CD4-positive, alpha-beta T cell (primary cell): Measurements from ENCODE around the gene FOXN4. TPM values are rescaled to one million over a fixed set of nuclear protein-coding genes. Genes with fewer than 3 reads are reported as not detected.

Source experiments
- ATAC-seq: fragments of 200-7000 bp; cut with Tn5 transposase; one replicate; pipeline ENCODE4 v1.10.0; 2022; ENCODE audit warnings: mild to moderate bottlenecking; ENCODE audit not compliant: poor library complexity
- CTCF ChIA-PET: fragments of 350-600 bp; sonication (Branson Sonifier 250); formaldehyde crosslinking; loops from one replicate; lab custom pipeline; 2021; ENCODE audit warnings: antibody characterized with exemption, inconsistent platforms; lab: Charles Lee
- POLR2A ChIA-PET: fragments of 350-600 bp; sonication (Branson Sonifier 250); formaldehyde crosslinking; loops from one replicate; lab custom pipeline; 2021; ENCODE audit warnings: antibody characterized with exemption, inconsistent platforms; lab: Charles Lee
- DNase-seq, 14 experiments: peaks; one replicate each; pipeline ENCODE4 v3.0.0-alpha.2; 2013 to 2020; ENCODE audit warnings: mixed read lengths in 2 of 14
- H3K27ac ChIP-seq, 2 donors: one replicate each; pipeline versions ENCODE4 v1.5.1 to v1.7.0; 2013; ENCODE audit warnings: low read length in 2 of 2, low read depth in 1 of 2, mild to moderate bottlenecking in 1 of 2
- H3K27me3 ChIP-seq, 2 experiments: 1 replicate in 1 of 2; 2 replicates in 1 of 2; pipeline versions ENCODE4 v1.6.1 to v1.7.0; 2013; ENCODE audit warnings: low read length in 2 of 2, control low read depth in 1 of 2, mild to moderate bottlenecking in 1 of 2, moderate library complexity in 1 of 2; ENCODE audit not compliant: insufficient read depth in 2 of 2, control insufficient read depth in 1 of 2
- H3K36me3 ChIP-seq: one replicate; pipeline ENCODE4 v1.6.1; 2013; ENCODE audit warnings: low read length, control low read depth; ENCODE audit not compliant: insufficient read depth
- H3K4me1 ChIP-seq: one replicate; pipeline ENCODE4 v1.6.1; 2013; ENCODE audit warnings: low read length, control low read depth; ENCODE audit not compliant: insufficient read depth
- H3K4me3 ChIP-seq: one replicate; pipeline ENCODE4 v1.5.1; 2013; ENCODE audit warnings: mild to moderate bottlenecking, low read length, moderate library complexity
- H3K9me3 ChIP-seq, 2 experiments: 1 replicate in 1 of 2; 2 replicates in 1 of 2; pipeline versions ENCODE4 v1.6.1 to v1.7.0; 2013; ENCODE audit warnings: low read length in 2 of 2, mild to moderate bottlenecking in 2 of 2, control low read depth in 1 of 2, moderate library complexity in 1 of 2; ENCODE audit not compliant: control insufficient read depth in 1 of 2, insufficient read depth in 1 of 2
- H3K27ac Mint-ChIP-seq: one replicate; pipeline ENCODE4 v1.8.0; 2020; ENCODE audit warnings: mixed read lengths
- H3K27me3 Mint-ChIP-seq: one replicate; pipeline ENCODE4 v1.8.0; 2021; ENCODE audit warnings: mixed read lengths
- H3K36me3 Mint-ChIP-seq: one replicate; pipeline ENCODE4 v1.8.0; 2021; ENCODE audit warnings: low read depth, mixed read lengths
- H3K4me1 Mint-ChIP-seq: one replicate; pipeline ENCODE4 v1.8.0; 2021; ENCODE audit warnings: low read depth, mixed read lengths
- H3K4me3 Mint-ChIP-seq: one replicate; pipeline ENCODE4 v1.8.0; 2020; ENCODE audit warnings: mild to moderate bottlenecking, mixed read lengths
- H3K9me3 Mint-ChIP-seq: one replicate; pipeline ENCODE4 v1.8.0; 2020; ENCODE audit warnings: mixed read lengths
- intact Hi-C, 2 experiments: fragments of 100-400 bp; cut with DNase I in 1 of 2; cut with micrococcal nuclease in 1 of 2; formaldehyde crosslinking; loops; one replicate each; pipeline versions ENCODE4 v1.15.1 to v1.9.0; 2023 to 2025; cut with DNase I, micrococcal nuclease
- total RNA-seq, 174 experiments: library from RNA in 2 of 174; stranded (reverse) in 2 of 174; gene quantifications; one replicate each; pipeline ENCODE4 v1.2.3 and lab custom pipeline; 2021 to 2026
- TF ChIP-seq, protein P1 (sequence below): fragments of 200-600 bp; IDR thresholded peaks from one replicate; pipeline ENCODE4 v1.8.0; 2022; ENCODE audit warnings: antibody characterized with exemption, mild to moderate bottlenecking

The FOXN4 gene
- total RNA-seq, 2 experiments from 2014 or later: not detected

- no peak for ATAC-seq
- Mint-ChIP-seq H3K27ac (no peak overlapping the region), H3K36me3 (no peaks in the 10 kb centered on the region), H3K4me1 (no peaks in the 10 kb centered on the region), H3K27me3 (peaks cover 46% of the 10 kb centered on the region), H3K4me3 (no peak overlapping the region), H3K9me3 (no peaks in the 10 kb centered on the region)
- Histone ChIP-seq H3K27me3 (peaks cover 2 to 4% of the 10 kb centered on the region in 2 experiments), H3K4me1 (no peaks in the 10 kb centered on the region), H3K4me3 (no peak overlapping the region), H3K27ac (no peak overlapping the region), H3K9me3 (no peaks in the 10 kb centered on the region), H3K36me3 (no peaks in the 10 kb centered on the region)
- DNase-seq: no peak
- intact Hi-C loops: no loop called here
- CTCF ChIA-PET: no interaction called here
- TF ChIP-seq, protein P1, sequence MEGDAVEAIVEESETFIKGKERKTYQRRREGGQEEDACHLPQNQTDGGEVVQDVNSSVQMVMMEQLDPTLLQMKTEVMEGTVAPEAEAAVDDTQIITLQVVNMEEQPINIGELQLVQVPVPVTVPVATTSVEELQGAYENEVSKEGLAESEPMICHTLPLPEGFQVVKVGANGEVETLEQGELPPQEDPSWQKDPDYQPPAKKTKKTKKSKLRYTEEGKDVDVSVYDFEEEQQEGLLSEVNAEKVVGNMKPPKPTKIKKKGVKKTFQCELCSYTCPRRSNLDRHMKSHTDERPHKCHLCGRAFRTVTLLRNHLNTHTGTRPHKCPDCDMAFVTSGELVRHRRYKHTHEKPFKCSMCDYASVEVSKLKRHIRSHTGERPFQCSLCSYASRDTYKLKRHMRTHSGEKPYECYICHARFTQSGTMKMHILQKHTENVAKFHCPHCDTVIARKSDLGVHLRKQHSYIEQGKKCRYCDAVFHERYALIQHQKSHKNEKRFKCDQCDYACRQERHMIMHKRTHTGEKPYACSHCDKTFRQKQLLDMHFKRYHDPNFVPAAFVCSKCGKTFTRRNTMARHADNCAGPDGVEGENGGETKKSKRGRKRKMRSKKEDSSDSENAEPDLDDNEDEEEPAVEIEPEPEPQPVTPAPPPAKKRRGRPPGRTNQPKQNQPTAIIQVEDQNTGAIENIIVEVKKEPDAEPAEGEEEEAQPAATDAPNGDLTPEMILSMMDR: no peak
- POLR2A ChIA-PET: no interaction called here
Observed at GRCh38 chr12:109336593-109336992, 27.5 kb upstream of the FOXN4 start.

DNA sequence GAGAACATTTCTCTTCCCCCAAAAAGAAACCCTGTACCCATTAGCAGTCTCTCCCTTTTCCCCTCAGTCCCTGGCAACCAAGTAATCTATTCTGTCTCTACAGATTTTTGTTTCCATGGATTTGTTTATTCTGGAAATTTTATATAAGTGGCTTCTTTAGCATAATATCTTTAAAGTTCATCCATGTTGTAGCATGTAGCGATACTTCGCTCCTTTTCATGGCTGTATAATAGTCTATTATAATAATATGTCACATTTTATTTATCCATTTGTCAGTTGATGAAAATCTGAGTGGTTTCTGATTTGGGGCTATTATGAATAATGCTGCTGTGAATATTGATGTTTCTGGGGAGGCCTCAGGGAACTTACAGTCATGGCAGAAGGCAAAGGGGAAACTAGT, 25.8 kb upstream of the FOXN4 start:
- H3K36me3 Mint-ChIP-seq: no peaks in the 10 kb centered on the region
- intact Hi-C loops: no loop called here
- ChIA-PET CTCF (no interaction called here), POLR2A (no interaction called here)
- DNase-seq: no peak
- no peaks in the 10 kb centered on the region for H3K9me3 Mint-ChIP-seq
- TF ChIP-seq, protein P1: no peak
- Histone ChIP-seq H3K27ac (no peak overlapping the region), H3K9me3 (no peaks in the 10 kb centered on the region), H3K27me3 (peaks cover 0 to 4% of the 10 kb centered on the region in 2 experiments), H3K4me3 (no peak overlapping the region), H3K36me3 (no peaks in the 10 kb centered on the region), H3K4me1 (no peaks in the 10 kb centered on the region)
- H3K27ac Mint-ChIP-seq: no peak overlapping the region
- H3K4me1 Mint-ChIP-seq: no peaks in the 10 kb centered on the region
- H3K27me3 Mint-ChIP-seq: peaks cover 41% of the 10 kb centered on the region
- ATAC-seq: no peak
- no peak overlapping the region for H3K4me3 Mint-ChIP-seq

- H3K4me3 ChIP-seq: no peak overlapping the region
- Mint-ChIP-seq H3K4me3 (no peak overlapping the region), H3K36me3 (no peaks in the 10 kb centered on the region), H3K4me1 (no peaks in the 10 kb centered on the region), H3K27me3 (peaks cover 22% of the 10 kb centered on the region), H3K9me3 (no peaks in the 10 kb centered on the region), H3K27ac (no peak overlapping the region)
- H3K27ac ChIP-seq: no peak overlapping the region
- no peaks in the 10 kb centered on the region for H3K4me1 ChIP-seq
- no peaks in the 10 kb centered on the region for H3K36me3 ChIP-seq
- intact Hi-C loops: no loop called here
- H3K27me3 ChIP-seq: peaks cover 0 to 4% of the 10 kb centered on the region in 2 experiments
- no peak for DNase-seq
- TF ChIP-seq, protein P1: no peak
- ATAC-seq: no peak
- POLR2A ChIA-PET: no interaction called here
- no peaks in the 10 kb centered on the region for H3K9me3 ChIP-seq
- CTCF ChIA-PET: no interaction called here
Observed at GRCh38 chr12:109331301-109331952, 22.3 kb upstream of the FOXN4 start.
